Pancreas (tissue), 10 donors: ENCODE measurements around the gene SLC27A3. TPM values are rescaled to one million over a fixed set of nuclear protein-coding genes. Genes with fewer than 3 reads are reported as not detected.
"Not testable (repeated sequence)": the region's sequence is repeated elsewhere in the genome, so short reads cannot be mapped to it uniquely, and the experiment has no call there.

Source experiments
- ATAC-seq, 4 donors: fragments of 200-7000 bp; cut with Tn5 transposase; one replicate each; pipeline versions ENCODE4 v1.8.0 to v1.9.1; 2020; ENCODE audit warnings: mild to moderate bottlenecking in 4 of 4, moderate library complexity in 4 of 4
- DNase-seq, 6 donors: peaks; one replicate each; pipeline ENCODE4 v3.0.0-alpha.2; 2020
- FAIRE-seq: peaks from 2 replicates; lab custom pipeline; 2012; peaks lifted over from hg19 to GRCh38; lab: Jason Lieb, UNC
- H3K27ac ChIP-seq, 4 donors: fragments of 200-600 bp; sonication (generic); 1 replicate in 3 of 4; 2 replicates in 1 of 4; pipeline versions ENCODE4 v1.5.0 to v1.8.0; 2020
- H3K27me3 ChIP-seq, 4 donors: fragments of 200-600 bp; one replicate each; pipeline ENCODE4 v1.8.0; 2021
- H3K36me3 ChIP-seq, 3 donors: fragments of 200-600 bp; sonication (generic) in 1 of 3; one replicate each; pipeline versions ENCODE4 v1.5.0 to v1.8.0; 2020 to 2021
- H3K4me1 ChIP-seq, 3 donors: fragments of 200-600 bp; one replicate each; pipeline ENCODE4 v1.8.0; 2021
- H3K4me3 ChIP-seq, 4 donors: fragments of 200-600 bp; sonication (generic) in 2 of 4; one replicate each; pipeline versions ENCODE4 v1.5.0 to v1.8.0; 2020 to 2021
- H3K9me3 ChIP-seq, 4 donors: fragments of 200-600 bp; one replicate each; pipeline ENCODE4 v1.8.0; 2021
- CTCF ChIP-seq, 4 donors: fragments of 200-600 bp; sonication (generic) in 3 of 4; IDR thresholded peaks; one replicate each; pipeline versions ENCODE4 v1.5.0 to v1.8.0; 2021; ENCODE audit warnings: antibody characterized with exemption in 4 of 4
- WGBS, 2 donors: extraction: QIAGEN DNeasy Blood & Tissue Kit; methylation state at CpG; one replicate each; pipeline ENCODE4 v1.1.7; 2013; 5-methylcytosine and 5-hydroxymethylcytosine counted together
- intact Hi-C, 3 donors: fragments of 100-400 bp; cut with DNase I; formaldehyde crosslinking; loops; one replicate each; pipeline versions ENCODE4 v1.11.1 to v1.14.2; 2022
- polyA plus RNA-seq, 2 donors: library from polyadenylated mRNA; stranded (reverse); fragments of 200-250 nt; gene quantifications; one replicate each; pipeline ENCODE4 v1.2.3, GENCODE V29; 2013
- total RNA-seq, 6 donors: library from RNA; stranded (reverse); fragmentation: NEBNext Ultra II Directional in 4 of 6; extraction: Animal tissue kit (Norgen Biotek cat#: 25700) in 4 of 6; gene quantifications; one replicate each; pipeline versions ENCODE4 v1.2.1 to v1.2.4, GENCODE V29; 2021 to 2023
- donor health status: healthy with polysubstance abuse.
- donor health status: DM: no; HTN: no; CAD: no; lungs with moderate emphysema.
- donor health status: DM: no; HTN: no; CAD: no.
- donor health status: control.
- donor health status: control.
- donor health status: Bipolar disorder and iron deficiency.
- donor health status: DM: yes; HTN: yes; CAD: no.
- donor health status: DM: no; HTN: no; CAD: no.
- donor health status: DM: no; HTN: no; CAD: no.
- donor health status: DM: yes; HTN: yes; CAD: no.

Gene SLC27A3
- total and polyA plus RNA-seq, 8 donors: 9.0 to 64.0 (median 13.1) TPM

- H3K9me3 ChIP-seq: no peaks in the 10 kb centered on the region
- H3K27me3 ChIP-seq: no peaks in the 10 kb centered on the region
- DNase-seq (peak in 1 of 6 donors; percentile 66), FAIRE-seq (no peak), ATAC-seq (no peak)
- no peak for TF ChIP-seq CTCF (IDR thresholded peaks at IDR 0.05)
- WGBS, 2 donors: 89 to 91% methylated on average over 22 of the region's 22 CpGs
- no peaks in the 10 kb centered on the region for H3K36me3 ChIP-seq
- no peak overlapping the region for H3K27ac ChIP-seq
- H3K4me1 ChIP-seq: peaks cover 21 to 56% (median 23%) of the 10 kb centered on the region in 3 donors
- intact Hi-C loops: no loop called here
- no peak overlapping the region for H3K4me3 ChIP-seq
Observed at GRCh38 chr1:153778051-153778823, 3.0 kb downstream of the SLC27A3 start.

DNA sequence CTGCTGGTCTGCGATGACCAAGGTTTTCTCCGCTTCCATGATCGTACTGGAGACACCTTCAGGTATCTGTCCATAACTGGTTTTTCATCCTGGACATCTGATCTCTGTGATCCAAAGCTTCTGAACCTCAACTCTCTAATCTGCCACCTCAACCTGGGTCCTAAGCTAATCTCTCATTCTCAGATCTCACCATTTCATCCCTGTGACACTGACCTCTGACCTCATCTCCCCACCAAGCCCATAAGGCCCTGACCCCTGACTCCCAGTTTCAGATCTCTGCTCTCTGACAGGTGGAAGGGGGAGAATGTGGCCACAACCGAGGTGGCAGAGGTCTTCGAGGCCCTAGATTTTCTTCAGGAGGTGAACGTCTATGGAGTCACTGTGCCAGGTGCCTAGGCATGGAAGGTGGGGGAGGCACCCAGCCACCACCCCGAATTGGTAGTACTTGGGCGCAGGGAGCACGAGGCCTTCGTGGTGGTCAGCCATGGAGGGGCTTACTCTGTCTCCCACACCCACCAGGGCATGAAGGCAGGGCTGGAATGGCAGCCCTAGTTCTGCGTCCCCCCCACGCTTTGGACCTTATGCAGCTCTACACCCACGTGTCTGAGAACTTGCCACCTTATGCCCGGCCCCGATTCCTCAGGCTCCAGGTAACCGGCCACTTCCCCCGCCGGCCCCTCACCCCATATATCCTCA is 3.8 kb downstream of the SLC27A3 start:
- ATAC-seq (no peak), DNase-seq (peak in 1 of 6 donors; percentile 65), FAIRE-seq (no peak)
- no peaks in the 10 kb centered on the region for H3K27me3 ChIP-seq
- H3K9me3 ChIP-seq: no peaks in the 10 kb centered on the region
- peaks cover 21 to 56% (median 23%) of the 10 kb centered on the region in 3 donors for H3K4me1 ChIP-seq
- no peak for TF ChIP-seq CTCF (IDR thresholded peaks at IDR 0.05)
- intact Hi-C loops: no loop called here
- H3K27ac ChIP-seq: no peak overlapping the region
- 84 to 85% methylated on average over 18 of the region's 18 CpGs for WGBS, 2 donors
- H3K4me3 ChIP-seq: no peak overlapping the region
- H3K36me3 ChIP-seq: no peaks in the 10 kb centered on the region

- DNase-seq (peak in 4 of 6 donors; percentile 59 to 66 (median 60)), FAIRE-seq (no peak), ATAC-seq (peak in 1 of 4 donors; percentile 17)
- no peaks in the 10 kb centered on the region for H3K9me3 ChIP-seq
- intact Hi-C loops: no loop called here
- H3K4me1 ChIP-seq: peaks cover 21 to 53% (median 23%) of the 10 kb centered on the region in 3 donors
- WGBS, 2 donors: 22 to 24% methylated on average over 17 of the region's 17 CpGs
- no peak overlapping the region for H3K4me3 ChIP-seq
- H3K36me3 ChIP-seq: no peaks in the 10 kb centered on the region
- H3K27me3 ChIP-seq: no peaks in the 10 kb centered on the region
- TF ChIP-seq CTCF (IDR thresholded peaks at IDR 0.05): no peak
- H3K27ac ChIP-seq: peak overlapping the region in 2 of 4 donors; percentile 30 to 33
Observed at GRCh38 chr1:153779781-153780541, 4.8 kb downstream of the SLC27A3 start.

GRCh38 chr1:153780551-153780950 is 5.3 kb downstream of the SLC27A3 start:
- Histone ChIP-seq H3K27ac (peak overlapping the region in 2 of 4 donors; percentile 30 to 33), H3K27me3 (no peaks in the 10 kb centered on the region), H3K4me1 (peaks cover 21 to 53% (median 23%) of the 10 kb centered on the region in 3 donors), H3K9me3 (no peaks in the 10 kb centered on the region), H3K36me3 (no peaks in the 10 kb centered on the region), H3K4me3 (no peak overlapping the region)
- 53 to 58% methylated on average over 4 of the region's 4 CpGs for WGBS, 2 donors
- intact Hi-C loops: no loop called here
- ATAC-seq: no peak
- TF ChIP-seq CTCF (IDR thresholded peaks at IDR 0.05): no peak
- FAIRE-seq: no peak
- DNase-seq: no peak

DNA sequence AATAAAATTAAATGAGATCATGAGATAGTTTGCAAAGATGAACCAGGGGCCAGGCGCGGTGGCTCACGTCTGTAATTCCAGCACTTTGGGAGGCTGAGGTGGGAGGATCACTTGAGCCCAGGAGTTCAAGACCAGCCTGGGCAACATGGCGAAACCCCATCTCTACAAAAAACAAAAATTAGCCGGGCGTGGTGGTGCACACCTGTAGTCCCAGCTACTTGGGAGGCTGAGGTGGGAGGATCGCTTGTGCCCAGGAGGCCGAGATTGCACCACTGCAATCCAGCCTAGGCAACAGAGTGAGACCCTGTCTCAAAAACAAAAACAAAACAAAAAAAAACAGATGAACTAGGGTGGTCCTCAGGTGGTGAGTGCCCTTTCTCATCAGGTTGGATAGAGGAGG is 7.4 kb downstream of the SLC27A3 start:
- WGBS, 2 donors: 88 to 92% methylated on average over 8 of the region's 8 CpGs

More for the DNA sequence above, 7.4 kb downstream of the SLC27A3 start:
- peaks cover 16 to 38% (median 17%) of the 10 kb centered on the region in 3 donors for H3K4me1 ChIP-seq
- FAIRE-seq, intact Hi-C loops, ATAC-seq, H3K36me3 ChIP-seq, H3K27me3 ChIP-seq, H3K9me3 ChIP-seq: not testable (repeated sequence)
- peak overlapping the region in 2 of 4 donors; percentile 53 to 60 for H3K4me3 ChIP-seq
- peak in 1 of 6 donors; percentile 17 for DNase-seq
- peak overlapping the region; percentile 91 to 95 (median 94) for H3K27ac ChIP-seq
